Vagina (tissue), 2 donors: Measurements from ENCODE around the gene STK32B. TPM values are rescaled to one million over a fixed set of nuclear protein-coding genes. Genes with fewer than 3 reads are reported as not detected.

ENCODE experiments used
- DNase-seq, 2 donors: peaks; one replicate each; pipeline ENCODE4 v3.0.0-alpha.2; 2017; ENCODE audit errors: extremely low spot score in 2 of 2
- H3K27ac ChIP-seq: fragments of 200-600 bp; sonication (generic); one replicate; pipeline ENCODE4 v1.5.1; 2019
- H3K27me3 ChIP-seq: fragments of 200-600 bp; sonication (generic); one replicate; pipeline ENCODE4 v1.5.1; 2019
- H3K36me3 ChIP-seq, 2 donors: fragments of 200-600 bp; sonication (generic); one replicate each; pipeline ENCODE4 v1.5.1; 2017 to 2019
- H3K4me1 ChIP-seq: fragments of 200-600 bp; sonication (generic); one replicate; pipeline ENCODE4 v1.5.1; 2019
- H3K4me3 ChIP-seq, 2 donors: fragments of 200-600 bp; sonication (generic); 1 replicate in 1 of 2; 2 replicates in 1 of 2; pipeline ENCODE4 v1.5.1; 2016 to 2019
- H3K9me3 ChIP-seq: fragments of 200-600 bp; sonication (generic); one replicate; pipeline ENCODE4 v1.5.1; 2019
- POLR2A ChIP-seq, 2 donors: fragments of 450-650 bp; IDR thresholded peaks; one replicate each; pipeline ENCODE4 v1.6.1; 2017; ENCODE audit warnings: antibody characterized with exemption in 2 of 2, mild to moderate bottlenecking in 2 of 2, moderate library complexity in 2 of 2
- POLR2AphosphoS5 ChIP-seq, 2 donors: sonication (generic); formaldehyde crosslinking; IDR thresholded peaks; one replicate each; pipeline ENCODE4 v1.9.0; 2017; ENCODE audit warnings: antibody characterized with exemption in 2 of 2, mild to moderate bottlenecking in 2 of 2, low read depth in 1 of 2; ENCODE audit not compliant: insufficient read depth in 1 of 2
- intact Hi-C: fragments of 100-400 bp; cut with DNase I; formaldehyde crosslinking; loops from one replicate; pipeline ENCODE4 v1.15.1; 2023
- total RNA-seq: library from RNA; depleted of rRNA; stranded (reverse); fragments of >200 nt; gene quantifications from one replicate; pipeline ENCODE4 v1.2.3, GENCODE V29; 2016
- TF ChIP-seq, protein P1 (sequence below), 3 experiments: fragments of 450-650 bp in 2 of 3; fragments of 200-600 bp in 1 of 3; sonication (generic) in 1 of 3; IDR thresholded peaks; one replicate each; pipeline ENCODE4 v1.5.1; 2017 to 2019; ENCODE audit warnings: antibody characterized with exemption in 3 of 3, mild to moderate bottlenecking in 2 of 3, moderate library complexity in 2 of 3

STK32B gene
- total RNA-seq, 1 donor from 2014 or later: 6.4 TPM

DNA sequence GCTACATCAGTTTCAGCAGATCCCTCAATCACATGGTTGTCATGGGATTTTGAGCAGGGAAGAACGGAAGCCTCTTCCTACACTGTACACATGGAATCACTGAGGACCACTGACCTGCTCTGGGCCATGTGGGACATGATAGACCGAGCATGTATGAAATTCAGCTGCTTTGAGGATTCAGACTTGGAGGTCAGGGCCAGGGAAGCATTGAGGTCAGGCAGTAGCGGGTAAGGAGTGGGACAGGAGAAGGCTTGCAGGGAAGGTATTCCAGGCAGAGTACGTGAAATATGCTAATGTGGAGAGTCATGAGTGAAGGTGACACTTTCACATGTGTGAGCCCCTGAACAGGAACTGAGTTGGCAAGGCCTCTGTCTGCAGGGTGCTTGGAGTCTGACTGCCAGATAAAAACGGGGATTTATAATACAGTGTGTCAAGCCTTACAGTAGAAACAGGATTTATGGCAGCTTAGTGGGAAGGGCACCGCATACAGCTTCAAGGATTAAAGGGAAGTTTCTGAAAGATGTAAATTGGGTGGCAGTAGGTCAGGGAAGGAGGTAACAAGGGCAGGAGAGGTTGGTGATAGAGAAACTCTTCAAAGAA is 111.7 kb downstream of the STK32B start:
- intact Hi-C loops: no loop called here
- Histone ChIP-seq H3K9me3 (no peaks in the 10 kb centered on the region), H3K36me3 (no peaks in the 10 kb centered on the region), H3K4me1 (no peaks in the 10 kb centered on the region), H3K27ac (no peak overlapping the region), H3K4me3 (no peak overlapping the region), H3K27me3 (no peaks in the 10 kb centered on the region)
- DNase-seq: peak; percentile 58 to 83
- TF ChIP-seq POLR2AphosphoS5 (IDR thresholded peaks at IDR 0.05; ENCODE audit: insufficient read depth in 1 of 2, low read depth in 1 of 2) (no peak), POLR2A (IDR thresholded peaks at IDR 0.05) (no peak)
- TF ChIP-seq, protein P1, sequence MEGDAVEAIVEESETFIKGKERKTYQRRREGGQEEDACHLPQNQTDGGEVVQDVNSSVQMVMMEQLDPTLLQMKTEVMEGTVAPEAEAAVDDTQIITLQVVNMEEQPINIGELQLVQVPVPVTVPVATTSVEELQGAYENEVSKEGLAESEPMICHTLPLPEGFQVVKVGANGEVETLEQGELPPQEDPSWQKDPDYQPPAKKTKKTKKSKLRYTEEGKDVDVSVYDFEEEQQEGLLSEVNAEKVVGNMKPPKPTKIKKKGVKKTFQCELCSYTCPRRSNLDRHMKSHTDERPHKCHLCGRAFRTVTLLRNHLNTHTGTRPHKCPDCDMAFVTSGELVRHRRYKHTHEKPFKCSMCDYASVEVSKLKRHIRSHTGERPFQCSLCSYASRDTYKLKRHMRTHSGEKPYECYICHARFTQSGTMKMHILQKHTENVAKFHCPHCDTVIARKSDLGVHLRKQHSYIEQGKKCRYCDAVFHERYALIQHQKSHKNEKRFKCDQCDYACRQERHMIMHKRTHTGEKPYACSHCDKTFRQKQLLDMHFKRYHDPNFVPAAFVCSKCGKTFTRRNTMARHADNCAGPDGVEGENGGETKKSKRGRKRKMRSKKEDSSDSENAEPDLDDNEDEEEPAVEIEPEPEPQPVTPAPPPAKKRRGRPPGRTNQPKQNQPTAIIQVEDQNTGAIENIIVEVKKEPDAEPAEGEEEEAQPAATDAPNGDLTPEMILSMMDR (IDR thresholded peaks at IDR 0.05): no peak

DNA sequence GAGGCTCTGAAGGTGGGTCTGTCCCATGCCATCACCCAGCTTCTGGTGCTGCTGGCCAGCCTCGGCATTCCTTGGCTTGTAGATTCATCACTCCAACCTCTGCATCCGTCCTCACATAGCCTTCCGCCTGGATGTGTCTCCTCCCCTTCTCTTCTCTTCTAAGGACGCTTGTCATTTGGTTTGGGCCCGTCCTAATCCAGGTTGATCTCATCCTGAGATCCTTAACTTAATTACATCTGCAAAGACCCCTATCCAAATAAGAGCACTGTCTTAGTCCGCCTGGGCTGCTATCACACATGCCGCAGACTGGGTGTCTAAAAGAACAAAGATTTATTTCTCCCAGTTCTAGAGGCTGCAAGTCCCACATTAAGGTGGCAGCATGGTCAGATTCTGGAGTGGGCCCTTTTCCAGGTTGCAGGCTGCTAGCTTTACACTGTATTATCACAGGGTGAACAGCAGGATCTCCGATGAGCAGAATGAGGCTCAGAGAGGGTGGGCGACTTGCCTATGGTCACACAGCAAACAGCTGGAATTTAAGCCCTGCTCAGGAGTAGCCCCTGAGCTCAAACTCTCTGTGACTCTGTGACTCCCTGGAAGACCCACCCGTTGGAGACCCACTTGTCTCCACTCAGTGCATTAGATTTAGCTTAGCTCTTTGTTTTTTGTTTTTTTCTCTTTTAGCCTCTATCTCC is 113.1 kb downstream of the STK32B start:
- Histone ChIP-seq H3K27me3 (no peaks in the 10 kb centered on the region), H3K36me3 (no peaks in the 10 kb centered on the region), H3K27ac (no peak overlapping the region), H3K9me3 (no peaks in the 10 kb centered on the region), H3K4me3 (no peak overlapping the region), H3K4me1 (no peaks in the 10 kb centered on the region)
- TF ChIP-seq, protein P1 (IDR thresholded peaks at IDR 0.05): no peak
- TF ChIP-seq POLR2AphosphoS5 (IDR thresholded peaks at IDR 0.05; ENCODE audit: insufficient read depth in 1 of 2, low read depth in 1 of 2): no peak
- TF ChIP-seq POLR2A (IDR thresholded peaks at IDR 0.05): no peak
- DNase-seq: peak; percentile 49 to 56
- intact Hi-C loops: no loop called here

DNA sequence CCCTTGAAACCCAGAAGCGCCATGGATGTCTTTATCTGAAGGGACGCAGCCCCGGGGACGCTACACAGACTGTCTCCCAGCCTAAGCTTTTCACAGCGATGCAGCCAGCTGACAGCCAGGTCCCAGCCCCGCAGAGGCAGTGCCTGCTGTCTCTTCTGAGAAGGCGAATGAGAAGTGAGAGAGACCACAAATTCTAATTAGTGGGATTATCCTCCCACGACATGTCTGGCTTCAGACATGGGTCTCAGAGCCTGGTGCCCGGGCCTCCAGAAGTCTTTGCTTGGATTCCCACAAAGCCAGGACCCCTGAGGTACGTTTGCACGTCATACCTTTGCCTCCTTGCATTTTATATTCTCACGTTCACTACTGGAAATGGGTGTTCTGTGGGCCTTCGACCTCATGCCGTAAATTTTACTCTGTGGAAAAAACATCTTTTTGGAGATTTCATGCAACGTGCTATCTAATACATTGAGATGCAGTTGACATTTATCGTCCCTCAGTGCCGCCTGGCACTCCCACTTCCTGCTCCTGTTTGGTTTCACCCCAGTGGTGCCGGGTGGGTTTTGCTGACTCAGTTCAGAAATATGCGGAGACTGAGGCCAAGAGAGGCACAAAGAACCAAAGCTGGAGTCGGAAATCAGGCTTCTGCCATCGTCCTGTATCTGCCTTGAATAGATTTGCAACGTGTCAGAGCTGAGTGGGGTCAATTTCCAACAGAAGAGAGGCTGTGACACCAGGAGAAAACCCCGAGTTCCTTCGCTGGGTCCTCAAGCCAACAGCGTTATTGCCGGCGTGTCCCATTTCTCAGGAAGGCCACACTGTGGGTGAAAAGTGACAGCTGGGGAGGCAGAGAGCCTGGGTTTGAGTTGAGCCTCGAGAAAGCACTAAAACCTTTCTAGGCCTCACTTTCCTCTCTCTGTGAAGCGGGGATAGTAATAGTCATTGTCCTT is 114.4 kb downstream of the STK32B start:
- H3K4me1 ChIP-seq: no peaks in the 10 kb centered on the region
- H3K27ac ChIP-seq: no peak overlapping the region
- H3K4me3 ChIP-seq: no peak overlapping the region
- DNase-seq: peak in 1 of 2 donors; percentile 84
- H3K27me3 ChIP-seq: no peaks in the 10 kb centered on the region
- TF ChIP-seq POLR2A (IDR thresholded peaks at IDR 0.05) (no peak), POLR2AphosphoS5 (IDR thresholded peaks at IDR 0.05; ENCODE audit: insufficient read depth in 1 of 2, low read depth in 1 of 2) (no peak)
- TF ChIP-seq, protein P1 (IDR thresholded peaks at IDR 0.05): no peak
- no peaks in the 10 kb centered on the region for H3K36me3 ChIP-seq
- H3K9me3 ChIP-seq: no peaks in the 10 kb centered on the region
- intact Hi-C loops: no loop called here

DNA sequence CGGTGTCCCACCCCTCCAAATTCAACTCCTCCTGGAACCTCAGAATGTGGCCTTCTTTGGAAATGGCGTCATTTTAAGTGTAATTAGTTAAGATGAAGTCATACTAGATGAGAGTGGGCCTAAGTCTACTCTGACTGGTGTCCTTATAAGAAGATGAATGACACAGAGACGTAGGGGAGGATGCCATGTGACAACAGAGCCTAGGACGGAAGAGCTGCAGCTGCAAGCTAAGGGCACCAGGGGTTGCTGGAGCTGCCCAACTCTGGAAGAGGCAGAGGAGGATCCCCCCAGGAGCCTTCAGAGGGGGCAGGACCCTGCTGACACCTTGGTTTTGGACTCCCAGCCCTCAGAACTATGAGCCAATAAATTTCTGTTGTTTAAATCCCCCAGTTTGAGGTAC is 115.1 kb downstream of the STK32B start:
- TF ChIP-seq, protein P1 (IDR thresholded peaks at IDR 0.05): no peak
- TF ChIP-seq POLR2AphosphoS5 (IDR thresholded peaks at IDR 0.05; ENCODE audit: insufficient read depth in 1 of 2, low read depth in 1 of 2) (no peak), POLR2A (IDR thresholded peaks at IDR 0.05) (no peak)
- no peak overlapping the region for H3K27ac ChIP-seq
- DNase-seq: no peak
- no peaks in the 10 kb centered on the region for H3K36me3 ChIP-seq
- intact Hi-C loops: no loop called here
- H3K4me1 ChIP-seq: no peaks in the 10 kb centered on the region
- no peaks in the 10 kb centered on the region for H3K27me3 ChIP-seq
- no peaks in the 10 kb centered on the region for H3K9me3 ChIP-seq
- no peak overlapping the region for H3K4me3 ChIP-seq
